ENCODE measurements around the gene IL36RN. TPM values are rescaled to one million over a fixed set of nuclear protein-coding genes. Genes with fewer than 3 reads are reported as not detected.

The IL36RN gene
- total and polyA plus RNA-seq, 9 donors = not detected

DNA sequence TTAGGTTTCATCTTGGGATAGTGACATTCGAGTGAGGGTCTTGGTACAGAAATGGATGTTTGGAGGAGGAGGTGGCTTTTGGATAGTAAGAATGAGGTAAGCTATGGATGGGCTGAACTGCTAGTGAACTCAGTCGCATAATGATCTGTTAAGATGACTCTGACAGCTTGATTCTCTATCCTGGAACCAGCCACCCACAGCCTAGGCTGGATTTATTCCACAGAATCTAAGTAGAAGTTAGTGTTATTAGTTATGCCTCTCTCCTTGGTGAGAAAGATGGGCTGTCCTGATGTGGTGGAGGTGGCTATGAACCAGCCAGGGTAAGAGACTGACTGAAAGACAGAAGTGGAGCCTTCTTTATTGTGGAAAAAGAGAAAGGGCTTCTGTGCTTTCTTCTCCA is 31.3 kb upstream of the IL36RN start:
- H3K4me3 ChIP-seq = no peak overlapping the region
- H3K36me3 ChIP-seq = no peaks in the 10 kb centered on the region
- no peak overlapping the region for H3K27ac ChIP-seq
- H3K4me1 ChIP-seq (ENCODE audit: insufficient read depth) = no peaks in the 10 kb centered on the region
- no peak for DNase-seq
- 65 to 73% (median 69%) methylated on average over 2 of the region's 2 CpGs for WGBS, 3 donors
- no peaks in the 10 kb centered on the region for H3K9me3 ChIP-seq
- intact Hi-C loops (cut with DNase I) = no loop called here
- no peak for TF ChIP-seq EP300 (IDR thresholded peaks at IDR 0.05)
- no peak for TF ChIP-seq CTCF (IDR thresholded peaks at IDR 0.05)
- no peak for TF ChIP-seq POLR2A (IDR thresholded peaks at IDR 0.05)
- no peaks in the 10 kb centered on the region for H3K27me3 ChIP-seq

DNA sequence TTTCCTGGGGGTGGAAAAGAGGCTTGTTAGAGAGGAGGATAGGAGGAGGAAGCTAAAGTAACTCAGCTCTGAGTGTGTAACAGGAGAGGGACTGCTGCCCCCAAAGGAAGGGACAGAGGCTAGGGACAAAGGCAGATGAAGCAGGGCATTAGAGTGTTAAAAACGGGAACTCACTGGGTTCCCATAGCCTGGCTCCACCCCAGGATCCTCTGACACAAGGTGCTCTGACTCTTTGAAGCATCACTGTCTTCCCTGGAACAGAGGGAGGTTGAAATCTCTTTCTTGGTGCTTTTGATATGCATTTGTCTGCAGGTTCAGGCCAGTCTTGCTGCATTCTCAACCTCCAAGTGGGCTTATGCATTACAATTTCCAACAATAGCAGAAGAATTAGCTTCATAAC is 30.9 kb upstream of the IL36RN start:
- no peak for DNase-seq
- TF ChIP-seq CTCF (IDR thresholded peaks at IDR 0.05) (no peak), EP300 (IDR thresholded peaks at IDR 0.05) (no peak), POLR2A (IDR thresholded peaks at IDR 0.05) (no peak)
- Histone ChIP-seq H3K9me3 (no peaks in the 10 kb centered on the region), H3K36me3 (no peaks in the 10 kb centered on the region), H3K27ac (no peak overlapping the region), H3K27me3 (no peaks in the 10 kb centered on the region), H3K4me3 (no peak overlapping the region), H3K4me1 (ENCODE audit: insufficient read depth) (no peaks in the 10 kb centered on the region)
- WGBS, 3 donors = 3 to 14% (median 5%) methylated on average over 1 of the region's 1 CpG
- intact Hi-C loops (cut with DNase I) = no loop called here

DNA sequence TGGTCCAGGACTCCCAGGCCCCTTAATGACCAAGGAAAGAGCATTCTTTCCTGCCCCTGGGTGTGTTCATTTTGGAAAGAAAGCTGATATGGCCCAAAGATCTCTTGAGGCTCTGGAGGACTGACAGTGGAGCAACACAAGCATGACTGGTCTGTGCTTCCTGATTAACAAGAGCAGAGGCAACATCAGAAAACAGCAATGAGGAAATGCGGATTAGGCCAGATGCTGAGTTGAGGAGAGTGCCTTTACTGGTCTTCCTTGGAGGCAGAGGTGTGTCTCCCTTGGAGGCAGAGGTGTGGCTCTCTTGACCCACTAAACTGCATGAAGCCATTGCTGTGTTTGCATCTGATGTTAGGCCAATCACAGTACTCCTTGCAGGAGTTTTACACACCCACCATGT is 26.3 kb upstream of the IL36RN start:
- H3K9me3 ChIP-seq = no peaks in the 10 kb centered on the region
- no peaks in the 10 kb centered on the region for H3K36me3 ChIP-seq
- H3K4me1 ChIP-seq (ENCODE audit: insufficient read depth) = no peaks in the 10 kb centered on the region
- no peak for TF ChIP-seq CTCF (IDR thresholded peaks at IDR 0.05)
- no peak for TF ChIP-seq POLR2A (IDR thresholded peaks at IDR 0.05)
- TF ChIP-seq EP300 (IDR thresholded peaks at IDR 0.05) = no peak
- no peaks in the 10 kb centered on the region for H3K27me3 ChIP-seq
- WGBS, 3 donors = 92 to 95% (median 94%) methylated on average over 1 of the region's 1 CpG
- intact Hi-C loops (cut with DNase I) = no loop called here
- DNase-seq = no peak
- H3K27ac ChIP-seq = no peak overlapping the region
- no peak overlapping the region for H3K4me3 ChIP-seq

DNA sequence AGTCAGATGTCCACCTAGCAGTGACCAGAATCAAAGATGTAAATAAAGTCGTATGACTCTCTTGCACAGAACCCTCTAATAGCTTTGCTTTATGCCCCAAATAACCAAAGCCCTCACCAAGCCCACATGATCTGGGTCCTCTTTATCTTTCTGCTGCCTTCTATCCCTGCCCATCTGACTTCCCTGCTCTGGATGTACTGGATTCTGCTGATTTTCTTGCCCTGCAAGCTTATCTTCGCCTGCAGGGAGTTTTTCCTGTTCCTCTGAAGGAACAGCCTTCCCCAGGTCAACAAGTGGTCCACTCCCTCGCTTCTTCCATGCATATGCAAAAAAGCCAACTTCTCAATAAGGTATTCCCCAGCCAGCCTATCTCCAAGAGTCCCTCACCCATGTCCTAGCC is 25.0 kb upstream of the IL36RN start:
- intact Hi-C loops (cut with DNase I) = no loop called here
- Histone ChIP-seq H3K4me3 (no peak overlapping the region), H3K4me1 (ENCODE audit: insufficient read depth) (no peaks in the 10 kb centered on the region), H3K9me3 (no peaks in the 10 kb centered on the region), H3K27ac (no peak overlapping the region), H3K36me3 (no peaks in the 10 kb centered on the region), H3K27me3 (no peaks in the 10 kb centered on the region)
- 64 to 69% (median 66%) methylated on average over 3 of the region's 3 CpGs for WGBS, 3 donors
- no peak for TF ChIP-seq POLR2A (IDR thresholded peaks at IDR 0.05)
- TF ChIP-seq EP300 (IDR thresholded peaks at IDR 0.05) = no peak
- TF ChIP-seq CTCF (IDR thresholded peaks at IDR 0.05) = no peak
- no peak for DNase-seq

GRCh38 chr2:113036763-113037162 is 22.2 kb upstream of the IL36RN start:
- H3K9me3 ChIP-seq = no peaks in the 10 kb centered on the region

More at GRCh38 chr2:113036763-113037162, 22.2 kb upstream of the IL36RN start:
- H3K4me3 ChIP-seq = no peak overlapping the region
- WGBS, 3 donors = 89 to 90% (median 89%) methylated on average over 9 of the region's 9 CpGs
- no peak overlapping the region for H3K27ac ChIP-seq
- no peaks in the 10 kb centered on the region for H3K27me3 ChIP-seq
- TF ChIP-seq EP300 (IDR thresholded peaks at IDR 0.05) (no peak), CTCF (IDR thresholded peaks at IDR 0.05) (no peak), POLR2A (IDR thresholded peaks at IDR 0.05) (no peak)
- H3K36me3 ChIP-seq = no peaks in the 10 kb centered on the region
- no peak for DNase-seq
- H3K4me1 ChIP-seq (ENCODE audit: insufficient read depth) = no peaks in the 10 kb centered on the region
- intact Hi-C loops (cut with DNase I) = no loop called here

Measured in ovary (tissue), 9 donors.